ENCODE results near the gene SETDB2.

GRCh38 chr13:49456156-49456555, 12.1 kb downstream of the SETDB2 start:
- no peak for TF ChIP-seq EP300 (IDR thresholded peaks at IDR 0.05)
- no peak for TF ChIP-seq POLR2A (IDR thresholded peaks at IDR 0.05)
